ENCODE results near the gene MBTD1. TPM values are rescaled to one million over a fixed set of nuclear protein-coding genes. Genes with fewer than 3 reads are reported as not detected.
"Not testable (repeated sequence)": the region's sequence is repeated elsewhere in the genome, so short reads cannot be mapped to it uniquely, and the experiment has no call there.

Gene MBTD1
- total RNA-seq, 1 experiment from 2014 or later = 40.6 TPM

- no peak for TF ChIP-seq JUN (CRISPR knock-in tag; IDR thresholded peaks at IDR 0.05)
These were observed 74.0 kb downstream of the MBTD1 start (continued) for GRCh38 chr17:51185763-51186332.

- TF ChIP-seq ETV6 (CRISPR knock-in tag; IDR thresholded peaks at IDR 0.05) (no peak), ZNF512 (CRISPR knock-in tag; IDR thresholded peaks at IDR 0.05; ENCODE audit: borderline replicate concordance) (no peak), ZNF138 (CRISPR knock-in tag; conservative IDR thresholded peaks at IDR 0.05) (no peak), FOXP1 (CRISPR knock-in tag; IDR thresholded peaks at IDR 0.05; ENCODE audit: borderline replicate concordance) (no peak), NR1H2 (CRISPR knock-in tag; IDR thresholded peaks at IDR 0.05) (no peak)
- DNase-seq (ENCODE audit: low spot score) (no peak), ATAC-seq (no peak)
- ChIA-PET POLR2A (no interaction called here), CTCF (no interaction called here)
- Mint-ChIP-seq H3K9me3 (no peaks in the 10 kb centered on the region), H3K27me3 (ENCODE audit: low read depth) (no peaks in the 10 kb centered on the region), H3K36me3 (peaks cover 62% of the 10 kb centered on the region), H3K4me1 (no peaks in the 10 kb centered on the region), H3K4me3 (no peak overlapping the region), H3K27ac (no peak overlapping the region)
These were observed 75.7 kb downstream of the MBTD1 start for GRCh38 chr17:51184124-51184523.

GRCh38 chr17:51180486-51180885, 79.4 kb downstream of the MBTD1 start:
- ATAC-seq = no peak
- Mint-ChIP-seq H3K36me3 (peaks cover 41% of the 10 kb centered on the region), H3K4me3 (no peak overlapping the region), H3K4me1 (no peaks in the 10 kb centered on the region), H3K27ac (no peak overlapping the region), H3K27me3 (ENCODE audit: low read depth) (no peaks in the 10 kb centered on the region), H3K9me3 (no peaks in the 10 kb centered on the region)
- TF ChIP-seq NFATC4 (CRISPR knock-in tag; IDR thresholded peaks at IDR 0.05) = no peak
- no peak for TF ChIP-seq RORB (CRISPR knock-in tag; IDR thresholded peaks at IDR 0.05)
- no peak for TF ChIP-seq CREB1 (CRISPR knock-in tag; IDR thresholded peaks at IDR 0.05)
- TF ChIP-seq E2F5 (CRISPR knock-in tag; IDR thresholded peaks at IDR 0.05) = no peak
- no peak for TF ChIP-seq USF1 (CRISPR knock-in tag; IDR thresholded peaks at IDR 0.05)
- TF ChIP-seq NR1H2 (CRISPR knock-in tag; IDR thresholded peaks at IDR 0.05) = no peak
- TF ChIP-seq PREB (CRISPR knock-in tag; IDR thresholded peaks at IDR 0.05; ENCODE audit: borderline replicate concordance) = no peak
- POLR2A ChIA-PET = no interaction called here
- DNase-seq (ENCODE audit: low spot score) = no peak
- CTCF ChIA-PET = no interaction called here

- H3K9me3 Mint-ChIP-seq; H3K4me3 Mint-ChIP-seq; H3K4me1 Mint-ChIP-seq; H3K27me3 Mint-ChIP-seq (ENCODE audit: low read depth); ATAC-seq; POLR2A ChIA-PET; CTCF ChIA-PET; DNase-seq (ENCODE audit: low spot score); H3K27ac Mint-ChIP-seq: not testable (repeated sequence)
- peaks cover 46% of the 10 kb centered on the region for H3K36me3 Mint-ChIP-seq
These were observed 87.8 kb downstream of the MBTD1 start for GRCh38 chr17:51172030-51172429.

GRCh38 chr17:51170736-51171135, 89.1 kb downstream of the MBTD1 start:
- CTCF ChIA-PET = no interaction called here
- no peak overlapping the region for H3K27ac Mint-ChIP-seq
- H3K4me1 Mint-ChIP-seq = peaks cover 5% of the 10 kb centered on the region
- no peaks in the 10 kb centered on the region for H3K27me3 Mint-ChIP-seq (ENCODE audit: low read depth)
- H3K9me3 Mint-ChIP-seq = no peaks in the 10 kb centered on the region
- DNase-seq (ENCODE audit: low spot score) (no peak), ATAC-seq (no peak)
- POLR2A ChIA-PET = interaction anchor here (0.6 kb wide), 1 partner anchor 16 kb away, joined by 3 read pairs; no protein-coding TSS in a partner anchor
- no peak overlapping the region for H3K4me3 Mint-ChIP-seq
- peaks cover 46% of the 10 kb centered on the region for H3K36me3 Mint-ChIP-seq
- no peak for TF ChIP-seq SMAD3 (CRISPR knock-in tag; IDR thresholded peaks at IDR 0.05; ENCODE audit: borderline replicate concordance)
- no peak for TF ChIP-seq ZBTB43 (CRISPR knock-in tag; IDR thresholded peaks at IDR 0.05)
- TF ChIP-seq E2F1 (CRISPR knock-in tag; IDR thresholded peaks at IDR 0.05) = no peak
- no peak for TF ChIP-seq PRRX2 (CRISPR knock-in tag; IDR thresholded peaks at IDR 0.05)
- no peak for TF ChIP-seq GTF2I (CRISPR knock-in tag; conservative IDR thresholded peaks at IDR 0.05)
- no peak for TF ChIP-seq FOXK1 (CRISPR knock-in tag; IDR thresholded peaks at IDR 0.05)
- no peak for TF ChIP-seq KAT7 (CRISPR knock-in tag; IDR thresholded peaks at IDR 0.05; ENCODE audit: borderline replicate concordance)
- TF ChIP-seq ETV6 (CRISPR knock-in tag; IDR thresholded peaks at IDR 0.05) = no peak
- no peak for TF ChIP-seq JAZF1 (CRISPR knock-in tag; IDR thresholded peaks at IDR 0.05)
- no peak for TF ChIP-seq NFATC4 (CRISPR knock-in tag; IDR thresholded peaks at IDR 0.05)
- no peak for TF ChIP-seq NR1H2 (CRISPR knock-in tag; IDR thresholded peaks at IDR 0.05)

All from WTC11 (cell line).